AG08396 (cell line): ENCODE measurements around the gene TBC1D22A.

Experiments
- DNase-seq: peaks from one replicate; pipeline ENCODE4 v3.0.0; 2012; ENCODE audit warnings: low spot score, mixed read lengths

The TBC1D22A gene

DNA sequence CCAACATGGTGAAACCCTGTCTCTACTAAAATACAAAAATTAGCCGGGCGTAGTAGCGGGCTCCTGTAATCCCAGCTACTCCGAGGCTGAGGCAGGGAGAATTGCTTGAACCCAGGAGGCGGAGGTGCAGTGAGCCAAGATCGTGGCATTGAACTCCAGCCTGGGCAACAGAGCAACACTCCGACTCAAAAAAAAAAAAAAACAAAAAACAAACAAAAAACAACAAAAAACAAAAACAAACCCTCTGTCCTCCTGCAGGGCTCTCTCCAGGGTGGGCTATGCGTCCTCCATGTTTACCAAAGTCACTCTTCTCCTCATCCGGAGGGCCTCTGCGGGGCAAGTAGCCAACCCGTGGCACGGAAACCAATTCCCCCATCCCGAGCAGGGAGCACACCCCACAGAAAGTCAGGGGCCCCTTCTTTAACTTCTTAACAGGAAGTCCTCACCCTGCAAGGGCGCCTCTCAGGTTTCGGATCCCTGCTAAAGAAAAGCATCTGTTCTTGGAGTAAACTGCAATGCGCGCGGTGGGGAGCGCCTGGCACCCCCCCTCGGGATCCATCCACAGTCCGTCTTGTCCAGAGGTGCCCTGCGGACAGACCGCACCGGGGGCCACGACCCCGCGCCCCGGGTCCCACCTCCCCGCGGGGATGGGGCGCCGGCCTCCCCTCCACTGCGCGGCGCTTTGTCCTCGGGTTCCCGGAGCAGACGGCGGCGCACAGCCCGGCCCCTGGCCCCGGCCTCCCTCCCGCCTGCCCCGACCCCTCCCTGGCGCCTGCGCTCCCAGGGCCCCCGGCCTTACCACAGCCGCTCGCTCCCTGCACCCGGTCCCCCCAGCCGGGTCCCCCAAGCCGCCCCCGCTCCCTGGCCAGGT, 25.1 kb upstream of the TBC1D22A start:
- no peak for DNase-seq

- DNase-seq = peak; percentile 92
These were observed 24.3 kb upstream of the TBC1D22A start, which contains the start of gene CERK for GRCh38 chr22:46737976-46738646. Gene CERK (minus strand): TSS chr22:46738252. CDS start chr22:46738148, 104 bp downstream.

DNA sequence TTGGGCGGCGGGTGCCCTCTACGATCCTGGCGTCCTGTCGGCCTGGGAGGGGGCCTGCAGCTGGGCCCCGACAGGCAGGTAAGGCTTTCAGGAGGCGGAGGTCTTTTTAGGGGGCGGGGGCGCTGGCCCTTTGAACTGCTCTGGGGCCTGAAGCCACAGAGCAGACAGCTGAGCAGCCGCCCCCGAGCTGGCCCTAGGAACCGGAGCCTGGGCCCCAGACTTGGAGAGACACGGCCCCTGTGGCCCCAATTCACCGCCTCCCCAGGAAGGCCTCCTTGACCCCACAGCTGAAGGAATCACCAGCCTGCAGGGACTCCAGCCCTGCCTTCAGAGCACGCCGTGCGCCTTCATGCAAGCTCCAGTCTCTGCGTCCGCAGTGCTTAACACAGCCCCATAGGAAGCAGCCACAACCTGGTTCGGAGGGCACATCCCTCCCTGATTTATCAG, 23.8 kb upstream of the TBC1D22A start:
- DNase-seq = peak; percentile 51

GRCh38 chr22:46739094-46739870, 23.2 kb upstream of the TBC1D22A start:
- DNase-seq = peak; percentile 76

DNA sequence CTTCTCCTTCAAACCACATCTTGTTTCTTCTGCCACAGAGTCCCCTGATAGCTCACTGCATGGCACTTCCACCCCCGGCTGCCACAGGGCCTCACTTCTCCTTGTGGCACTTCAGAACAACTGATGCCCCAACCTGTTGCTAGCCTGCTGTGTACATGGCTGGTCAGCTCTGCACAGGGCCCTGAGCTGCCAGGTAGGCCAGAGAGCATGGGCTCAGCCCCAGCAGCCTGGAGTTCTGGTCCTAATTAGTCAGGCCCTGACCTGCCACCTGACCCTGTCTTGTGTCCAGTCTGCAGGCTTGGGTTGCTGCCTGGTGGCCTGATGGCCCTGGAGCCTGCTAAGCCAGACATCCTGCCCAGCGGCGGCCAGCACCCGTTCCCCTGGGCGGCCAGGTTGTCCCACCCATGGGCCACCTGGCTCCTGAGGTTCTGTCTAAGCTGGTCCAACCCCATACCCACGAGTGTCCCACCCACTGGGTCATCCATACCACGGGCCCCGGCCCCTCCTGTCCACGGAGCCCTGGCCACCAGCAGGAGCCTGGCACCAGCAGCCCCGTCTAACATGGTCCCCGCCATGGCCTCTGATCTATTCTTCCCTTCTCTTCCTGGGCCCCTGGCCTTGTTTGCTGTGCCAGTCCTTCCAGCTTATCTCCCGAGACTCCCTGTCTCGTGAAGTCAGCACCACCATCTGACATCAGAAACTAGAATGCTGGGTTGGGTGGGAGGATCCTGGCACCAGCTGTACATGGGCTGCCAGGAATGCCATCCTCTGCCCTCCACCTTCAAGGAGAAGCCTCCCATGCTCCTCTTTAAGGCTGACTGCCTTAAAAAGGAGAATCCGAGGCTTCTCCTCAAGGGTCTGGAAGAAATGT, 21.3 kb upstream of the TBC1D22A start:
- DNase-seq = no peak

DNA sequence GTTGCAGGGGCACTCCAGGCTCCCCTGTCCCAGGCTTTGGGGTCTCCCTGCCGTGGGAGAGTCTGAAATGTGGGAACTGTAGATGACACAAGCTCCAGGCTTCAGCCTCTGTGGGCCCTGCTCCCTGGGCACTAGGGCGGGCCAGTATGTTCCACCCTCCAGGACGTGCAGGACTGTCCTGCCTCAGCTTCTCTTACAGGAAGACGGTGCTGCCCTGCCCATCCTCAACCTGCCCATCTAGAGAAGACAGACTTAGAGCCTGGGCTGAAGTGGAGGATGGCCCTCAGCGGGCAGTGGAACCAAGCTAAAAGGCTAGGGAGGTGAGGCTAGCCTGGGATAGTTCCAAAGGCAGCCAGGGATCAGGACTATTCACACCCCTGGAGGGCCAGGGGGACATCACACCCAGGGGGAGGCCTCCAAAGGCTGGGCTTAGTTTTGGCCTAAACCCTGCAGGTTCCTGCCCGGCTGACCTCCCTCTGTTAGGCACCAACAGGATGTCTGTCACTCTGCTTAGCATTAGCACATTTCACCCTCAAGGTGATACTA, 20.4 kb upstream of the TBC1D22A start:
- no peak for DNase-seq

DNA sequence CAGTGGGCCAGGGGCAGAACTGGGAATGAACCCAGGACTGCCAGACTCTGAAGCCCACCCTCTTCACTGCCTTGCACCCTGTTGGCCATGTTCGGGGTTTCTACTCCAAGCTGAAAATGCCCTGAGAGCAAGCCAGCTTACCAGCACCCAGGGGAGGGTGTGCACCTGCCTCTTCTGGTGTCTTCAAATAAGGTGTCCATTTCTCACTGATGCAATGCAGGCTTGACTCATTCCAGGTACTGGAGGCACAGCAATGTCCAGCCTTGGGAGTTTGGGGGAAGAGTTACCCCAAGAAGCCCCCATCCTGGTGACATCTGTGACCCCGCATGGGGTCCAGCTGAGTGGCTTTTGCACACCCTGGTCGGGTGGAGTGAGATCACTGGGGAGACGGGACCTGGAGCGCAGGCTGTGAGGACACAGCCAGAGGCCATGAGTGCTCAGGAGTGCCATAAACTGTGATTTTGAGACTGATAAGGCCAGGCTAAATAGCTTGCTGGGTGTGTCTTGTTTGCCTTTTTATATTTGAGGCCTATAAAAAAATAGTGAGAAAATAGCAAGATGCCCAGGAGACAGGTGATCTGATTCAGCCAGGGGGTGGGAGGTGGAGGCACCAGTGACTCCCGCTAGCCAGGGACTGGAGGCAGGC, 19.8 kb upstream of the TBC1D22A start:
- no peak for DNase-seq

DNA sequence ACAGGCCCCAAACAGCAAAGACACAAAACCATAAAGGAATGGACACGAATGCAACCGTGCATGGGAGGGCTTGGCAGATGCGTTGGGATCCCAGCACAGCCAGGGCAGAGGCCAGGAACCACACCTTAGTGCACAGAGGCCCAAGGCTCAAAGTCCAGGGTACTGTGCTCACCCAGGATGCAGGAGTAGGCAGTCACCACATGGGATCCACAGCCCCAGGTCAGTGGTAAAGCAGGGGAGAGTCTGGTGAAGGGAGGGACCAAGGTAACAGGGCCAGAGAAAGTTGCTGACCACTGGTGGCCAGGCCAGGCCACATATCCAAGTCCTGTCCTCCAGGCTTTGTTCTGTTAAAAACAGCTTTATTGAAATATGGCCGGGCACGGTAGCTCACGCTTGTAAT, 17.9 kb upstream of the TBC1D22A start:
- DNase-seq = no peak

DNA sequence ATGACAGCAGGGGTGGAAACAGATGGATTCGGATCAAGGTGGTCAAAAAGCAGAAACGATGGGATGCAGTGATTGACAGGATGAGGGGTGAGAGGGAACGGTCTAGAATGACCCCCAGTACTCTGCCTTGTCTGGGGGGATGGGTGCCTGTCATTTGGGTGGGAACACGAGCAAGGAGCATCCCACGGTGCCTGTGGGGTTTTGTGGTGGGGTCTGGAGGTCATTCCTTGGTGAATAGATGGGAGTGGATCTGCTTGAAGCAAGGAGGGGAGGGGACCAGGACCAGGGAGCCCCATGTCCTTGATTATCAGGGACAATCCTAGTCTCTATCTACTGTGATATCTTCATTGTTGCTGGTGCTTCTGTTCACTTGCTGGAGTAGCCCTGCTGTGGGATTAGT, 16.3 kb upstream of the TBC1D22A start:
- DNase-seq = no peak

DNA sequence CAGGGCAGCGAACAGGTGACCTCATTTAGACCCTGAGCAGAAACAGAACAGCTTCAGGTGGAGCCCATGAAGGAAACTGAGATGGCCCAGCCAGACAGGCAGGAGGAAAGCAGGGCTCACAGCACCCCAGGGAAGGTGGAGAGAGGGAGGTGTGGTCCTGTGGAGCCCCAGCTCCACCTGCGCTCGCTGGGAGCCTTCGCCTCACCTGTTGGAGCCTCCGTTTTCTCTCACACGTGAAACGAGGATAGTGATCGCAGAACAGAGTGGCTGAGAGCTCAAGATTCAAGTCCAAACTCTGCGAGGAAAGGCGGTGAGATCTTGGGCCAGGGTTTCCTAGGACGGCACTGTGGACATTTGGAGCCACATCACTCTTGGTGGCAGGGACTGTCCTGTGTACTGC, 15.8 kb upstream of the TBC1D22A start:
- no peak for DNase-seq

- no peak for DNase-seq
These were observed 14.8 kb upstream of the TBC1D22A start for GRCh38 chr22:46747646-46748045.

DNA sequence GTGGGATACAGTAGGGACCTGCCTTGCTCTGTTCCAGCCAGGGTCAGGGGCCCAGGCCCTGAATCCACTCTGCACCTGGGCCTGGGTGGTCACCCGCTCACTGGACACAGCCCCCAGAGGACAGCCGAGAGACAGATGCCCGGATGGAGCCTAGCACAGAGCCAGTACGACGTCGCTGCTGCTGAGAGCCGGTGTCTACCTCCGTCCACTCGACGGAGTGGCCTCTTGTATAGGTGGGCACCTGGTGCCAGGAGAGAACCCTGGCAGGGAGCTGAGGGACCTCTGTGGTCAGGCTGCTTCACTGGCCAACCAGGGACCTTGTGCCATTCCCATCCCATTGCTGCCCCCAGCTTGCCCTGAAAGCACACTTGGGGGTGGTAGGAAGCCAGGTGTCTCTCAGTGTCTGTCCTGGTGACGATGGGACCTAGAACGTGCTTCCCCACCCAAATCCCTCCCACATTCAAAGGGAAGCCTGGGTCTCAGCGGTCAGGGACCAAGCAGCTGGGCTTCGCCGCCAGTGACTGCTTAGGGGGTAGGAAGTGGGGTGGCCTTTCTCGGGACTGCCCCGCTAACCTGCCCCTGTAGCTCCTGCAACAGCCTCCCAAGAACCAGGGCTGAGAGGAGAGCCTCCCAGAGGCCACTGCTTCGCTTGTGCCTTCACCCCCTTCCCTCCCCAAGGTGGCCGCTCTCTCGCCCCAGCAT, 14.1 kb upstream of the TBC1D22A start:
- no peak for DNase-seq

DNA sequence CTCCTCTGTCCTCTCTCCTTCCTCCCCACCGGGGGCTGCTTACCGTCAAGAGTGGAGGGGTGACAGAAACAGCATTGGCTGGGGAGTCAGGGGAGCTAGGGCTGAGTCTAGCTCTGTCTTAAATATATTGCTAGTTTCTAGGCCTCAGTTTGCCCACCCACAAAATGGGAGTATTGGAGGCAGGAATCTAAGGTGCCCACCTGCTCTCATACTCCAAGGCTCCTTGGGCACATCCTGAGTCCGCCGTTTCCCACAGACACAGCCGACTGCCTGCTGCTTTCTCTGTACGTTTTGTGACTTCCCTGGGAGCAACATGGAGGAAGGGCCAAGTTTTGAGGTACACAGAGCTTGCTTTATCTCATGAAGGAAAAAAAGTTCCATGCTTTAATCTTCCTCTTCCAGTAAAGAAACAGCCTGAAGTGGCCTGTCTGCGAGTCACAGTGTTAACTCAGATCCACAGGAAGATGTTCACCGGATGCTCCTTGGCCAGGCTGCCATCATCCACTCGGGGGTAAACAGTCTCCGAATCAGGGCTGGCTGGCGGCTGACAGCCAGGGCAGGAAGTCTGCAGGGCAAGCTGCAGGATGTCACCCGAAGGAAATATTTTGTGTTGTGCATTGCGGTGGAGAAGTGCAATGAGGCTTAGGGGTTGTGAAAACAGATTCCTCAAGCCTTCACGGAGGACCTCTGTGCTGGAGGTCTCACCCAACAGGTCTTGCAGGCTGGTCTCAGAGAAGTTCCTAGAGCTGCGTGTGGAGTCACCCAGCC, 13.4 kb upstream of the TBC1D22A start:
- peak; percentile 55 for DNase-seq

DNA sequence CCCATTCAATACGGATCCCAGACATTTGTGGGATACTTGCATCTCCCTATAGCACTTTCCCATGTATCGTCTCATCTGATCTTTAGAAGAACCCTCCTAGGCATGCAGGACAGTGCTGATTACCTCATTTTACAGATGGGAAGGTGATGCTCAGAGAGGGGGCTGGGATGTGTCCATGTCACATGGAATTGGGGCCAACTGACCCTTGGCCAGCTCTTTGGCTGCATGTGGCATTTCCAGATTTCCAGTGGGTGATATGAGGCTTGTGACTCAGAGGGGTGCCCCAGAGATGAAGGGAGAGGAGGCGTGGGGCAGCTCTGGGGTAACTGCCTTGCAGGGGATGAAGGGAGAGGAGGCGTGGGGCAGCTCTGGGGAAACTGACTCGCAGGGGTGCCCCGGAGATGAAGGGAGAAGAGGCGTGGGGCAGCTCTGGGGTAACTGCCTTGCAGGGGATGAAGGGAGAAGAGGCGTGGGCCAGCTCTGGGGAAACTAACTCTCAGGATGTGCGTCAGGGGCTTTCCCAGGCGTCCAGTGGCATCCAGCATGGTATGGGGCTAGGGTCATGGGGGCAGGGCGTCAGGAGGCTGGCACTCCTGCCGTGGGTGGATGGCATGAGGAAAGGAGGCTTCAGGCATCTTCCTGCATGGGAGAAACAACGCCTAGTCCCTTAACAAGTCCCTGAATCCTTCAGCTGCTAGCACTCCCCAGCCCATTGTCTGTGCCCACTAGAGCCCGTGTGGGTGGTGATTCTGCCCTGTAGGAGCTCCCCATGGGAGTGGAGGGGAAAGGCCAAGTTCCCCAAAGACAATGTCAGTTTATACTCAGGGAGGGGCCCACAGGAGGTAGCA, 12.5 kb upstream of the TBC1D22A start:
- no peak for DNase-seq

- DNase-seq = no peak
These were observed 12.0 kb upstream of the TBC1D22A start for GRCh38 chr22:46750530-46750800.

DNA sequence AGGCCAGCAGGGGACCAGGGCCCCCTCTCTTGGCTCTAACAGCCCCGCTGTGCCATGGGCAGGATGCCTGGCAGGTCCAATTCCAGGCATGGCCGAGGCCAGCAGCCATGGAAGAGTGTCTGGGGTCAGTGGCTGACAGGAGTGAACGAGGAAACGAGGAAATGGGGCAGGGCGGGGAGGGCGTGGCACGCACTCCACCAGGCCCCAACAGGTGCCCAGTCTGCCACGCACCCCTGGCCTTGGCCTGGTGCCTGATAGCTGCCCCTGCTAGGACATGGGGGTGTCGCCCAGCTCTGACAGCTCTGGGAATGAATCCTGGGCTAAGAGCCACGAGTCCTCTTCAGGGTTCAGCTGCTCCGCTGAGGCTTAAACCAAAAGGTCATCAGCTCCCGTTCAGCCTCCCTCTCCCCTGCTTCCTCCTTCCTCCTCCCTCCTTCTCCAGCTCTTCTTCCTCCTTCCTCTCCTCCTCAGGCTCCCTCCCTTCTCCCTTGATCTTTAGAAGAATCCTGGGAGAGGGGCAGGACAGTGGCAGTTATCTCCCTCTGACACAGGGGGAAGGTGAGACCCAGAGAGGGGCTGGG, 11.5 kb upstream of the TBC1D22A start:
- DNase-seq = no peak

DNA sequence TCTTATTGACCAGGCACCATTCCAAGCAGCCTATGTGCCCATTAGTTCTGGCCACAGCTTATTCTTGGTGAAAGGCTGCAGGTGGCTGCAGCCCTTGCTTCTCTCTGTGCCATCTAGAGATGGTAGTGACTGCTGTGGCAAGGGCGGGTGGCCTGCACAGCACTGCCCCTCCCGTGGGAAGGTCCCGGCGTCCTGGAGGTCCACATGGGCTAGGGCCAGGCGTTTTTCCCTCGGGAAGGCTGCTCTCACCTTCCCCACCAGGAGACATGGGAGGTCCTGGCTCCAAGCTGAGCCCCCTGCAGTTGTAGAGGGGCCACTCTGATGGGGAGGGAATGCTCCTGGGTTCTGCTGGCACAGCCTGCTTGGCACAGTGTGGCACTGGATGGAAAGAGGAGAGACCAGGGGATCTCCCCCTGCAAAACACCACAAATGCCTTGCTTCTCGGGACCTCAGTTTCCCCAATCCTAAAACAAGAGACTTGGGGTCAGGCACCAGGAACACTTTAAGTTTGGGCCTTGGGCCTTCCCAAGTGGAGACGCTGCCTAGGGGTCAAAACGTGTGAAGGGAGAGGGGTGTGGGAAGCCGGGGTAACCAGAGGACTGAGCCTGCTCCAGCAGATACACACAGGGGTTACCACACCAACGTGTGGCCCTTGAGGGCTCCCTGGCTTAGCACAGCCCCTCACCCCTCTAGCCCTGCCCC, 10.0 kb upstream of the TBC1D22A start:
- DNase-seq = no peak

DNA sequence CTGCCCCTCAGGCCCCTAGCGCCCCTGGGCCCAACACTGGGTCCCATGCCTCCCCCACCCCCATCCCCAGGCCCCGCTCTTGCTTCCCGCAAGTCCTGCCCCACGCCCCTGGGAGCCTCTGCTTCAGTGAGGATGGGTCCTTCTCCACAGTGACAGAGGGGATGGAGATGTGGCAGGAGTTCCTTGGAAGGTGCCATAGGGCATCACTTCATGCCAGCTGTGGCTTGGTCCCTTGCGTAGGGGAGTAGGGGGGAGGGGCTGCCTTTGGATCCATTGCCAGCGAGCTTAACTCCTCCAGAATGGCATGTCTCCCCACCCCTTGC, 9.5 kb upstream of the TBC1D22A start:
- no peak for DNase-seq
